Urinary bladder (tissue), 4 donors: Measurements from ENCODE around the gene IMPDH1. TPM values are rescaled to one million over a fixed set of nuclear protein-coding genes. Genes with fewer than 3 reads are reported as not detected.

Source experiments
- DNase-seq: peaks from one replicate; pipeline ENCODE4 v3.0.0-alpha.2; 2015; ENCODE audit errors: extremely low spot score
- H3K27ac ChIP-seq: one replicate; pipeline ENCODE4 v1.5.1; 2013; ENCODE audit warnings: low read depth, mild to moderate bottlenecking, moderate library complexity
- H3K36me3 ChIP-seq: one replicate; pipeline ENCODE4 v1.6.1; 2013; ENCODE audit warnings: mild to moderate bottlenecking, moderate library complexity; ENCODE audit not compliant: insufficient read depth
- H3K4me1 ChIP-seq: one replicate; pipeline ENCODE4 v1.6.1; 2013; ENCODE audit warnings: mild to moderate bottlenecking, moderate library complexity; ENCODE audit not compliant: insufficient read depth
- H3K4me3 ChIP-seq: one replicate; pipeline ENCODE4 v1.5.1; 2013; ENCODE audit warnings: low read depth, low read length
- WGBS: extraction: QIAGEN DNeasy Blood & Tissue Kit; methylation state at CpG from one replicate; pipeline ENCODE4 v1.1.7; 2013; 5-methylcytosine and 5-hydroxymethylcytosine counted together
- polyA plus RNA-seq: library from polyadenylated mRNA; stranded (reverse); fragments of 200-250 nt; gene quantifications from one replicate; pipeline ENCODE4 v1.2.3, GENCODE V29; 2013
- total RNA-seq: library from RNA; depleted of rRNA; stranded (reverse); fragments of >200 nt; gene quantifications from one replicate; pipeline ENCODE4 v1.2.3, GENCODE V29; 2014
- donor health status: healthy with polysubstance abuse.
- donor health status: healthy.

Gene IMPDH1
- total and polyA plus RNA-seq, 2 donors = 24.7 to 58.6 TPM

DNA sequence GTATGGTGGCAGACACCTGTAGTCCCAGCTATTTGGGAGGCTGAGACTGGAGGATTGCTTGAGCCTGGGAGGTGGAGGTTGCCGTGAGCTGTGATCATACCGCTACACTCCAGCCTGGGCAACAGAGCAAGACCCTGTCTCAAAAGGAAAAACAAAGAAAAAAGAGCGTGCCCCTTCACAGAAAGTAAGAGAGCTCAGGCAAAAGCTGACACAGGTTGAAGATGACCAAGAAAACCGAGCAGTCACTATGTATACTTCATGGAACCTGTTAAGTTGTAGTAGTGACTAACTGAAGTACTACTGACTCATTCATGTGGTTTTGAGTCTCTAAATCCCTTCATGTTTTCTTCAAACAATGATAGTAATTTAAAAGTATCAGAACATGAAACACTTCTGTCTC is 47.1 kb downstream of the IMPDH1 start:
- H3K27ac ChIP-seq = no peak overlapping the region
- H3K4me3 ChIP-seq = no peak overlapping the region
- WGBS = 76% methylated on average over 4 of the region's 4 CpGs
- H3K4me1 ChIP-seq = peaks cover 2% of the 10 kb centered on the region
- no peak for DNase-seq
- H3K36me3 ChIP-seq = no peaks in the 10 kb centered on the region

DNA sequence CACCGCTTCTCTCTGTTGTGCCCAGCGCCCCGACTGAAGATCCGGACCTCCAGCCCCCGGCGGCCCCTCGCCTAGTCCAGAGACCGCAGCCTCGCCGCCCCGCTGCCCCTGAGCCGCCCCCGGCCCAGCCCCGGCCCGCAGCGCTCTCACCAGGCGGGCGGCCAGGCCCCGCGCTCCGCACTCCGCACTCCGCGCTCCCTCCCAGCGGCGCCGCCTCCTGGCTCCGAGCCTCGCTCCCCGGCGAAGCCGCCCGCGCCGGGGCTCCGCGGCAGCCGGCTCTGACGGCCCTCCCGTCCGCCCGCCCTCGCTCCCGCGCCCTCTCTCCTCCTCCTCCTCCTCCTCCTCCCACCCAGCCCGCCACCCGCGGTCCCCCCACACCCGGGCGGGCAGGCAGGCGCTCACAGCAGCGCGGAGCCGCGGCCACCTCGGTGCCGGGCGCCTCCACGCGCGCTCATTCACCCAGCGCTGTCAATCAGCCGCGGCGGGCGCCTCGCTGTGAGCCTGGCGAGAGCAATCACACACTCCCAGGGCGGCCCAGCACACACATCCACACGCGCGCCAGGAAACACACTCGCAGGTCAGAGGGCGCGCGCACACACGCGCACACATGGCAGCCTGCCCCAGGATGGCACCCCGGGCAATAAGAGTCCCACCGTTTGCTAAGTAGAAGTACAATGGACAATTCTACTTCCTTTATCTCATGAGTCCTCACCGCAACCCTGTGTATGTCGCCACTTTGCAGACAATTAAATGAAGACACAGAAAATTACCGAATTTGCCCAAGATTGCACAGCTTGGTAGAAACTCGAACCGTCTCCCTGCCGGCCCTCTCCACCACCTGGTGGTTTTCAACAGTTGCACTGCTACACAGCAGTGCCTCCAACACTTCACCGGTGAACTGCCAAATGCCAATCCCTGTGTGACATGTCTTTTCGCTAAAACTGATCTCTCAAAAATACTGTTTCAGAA is 48.1 kb downstream of the IMPDH1 start, which contains the start of gene PRRT4:
Gene PRRT4 (minus strand): TSS at position 280 of the 969 bp plus-strand sequence.
- Histone ChIP-seq H3K27ac (no peak within 1 kb of the TSS), H3K4me3 (peak within 1 kb of the TSS; percentile 56), H3K4me1 (peaks cover 2% of the 10 kb centered on the region), H3K36me3 (no peaks in the 10 kb centered on the region)
- WGBS = 1% methylated on average over 88 of the region's 88 CpGs
- no peak for DNase-seq

DNA sequence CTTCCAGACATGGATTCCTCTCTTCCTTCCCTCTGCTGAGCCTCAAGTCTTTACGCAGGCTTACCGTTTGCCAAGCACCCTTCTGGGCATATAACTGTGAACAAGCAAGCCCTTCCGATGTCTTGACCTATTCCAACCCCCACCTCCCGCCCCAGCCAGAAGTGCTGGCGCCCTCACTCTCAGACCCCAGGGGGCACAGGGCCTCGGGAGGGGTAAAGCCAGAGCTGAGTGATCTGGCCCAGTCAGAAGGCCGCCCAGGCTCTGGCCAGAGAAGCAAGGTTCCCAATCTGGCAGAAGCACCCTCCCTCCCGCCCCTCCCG is 49.5 kb downstream of the IMPDH1 start:
- H3K4me3 ChIP-seq = no peak overlapping the region
- no peak for DNase-seq
- H3K4me1 ChIP-seq = peaks cover 2% of the 10 kb centered on the region
- no peaks in the 10 kb centered on the region for H3K36me3 ChIP-seq
- WGBS = 40% methylated on average over 9 of the region's 9 CpGs
- H3K27ac ChIP-seq = no peak overlapping the region

DNA sequence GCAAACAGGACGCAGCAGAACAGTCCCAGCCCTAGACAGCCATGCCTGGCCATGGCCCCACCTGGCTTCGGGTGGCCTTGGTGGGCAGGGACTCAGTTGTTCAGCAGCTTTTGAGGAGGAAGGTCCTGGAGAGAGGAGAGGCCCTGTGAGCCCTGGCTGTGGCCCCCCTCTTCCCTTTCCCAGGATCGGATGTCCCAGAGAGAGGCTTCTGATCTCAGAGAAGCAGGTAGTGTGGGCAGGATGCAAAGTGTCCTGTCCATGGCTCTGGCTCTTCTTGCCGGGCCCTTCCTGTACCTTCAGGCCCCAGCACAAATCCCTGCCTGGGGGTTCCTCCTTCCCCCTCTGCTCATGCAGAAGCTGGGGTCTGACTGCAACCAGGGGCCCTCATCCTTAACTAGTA is 49.8 kb downstream of the IMPDH1 start:
- Histone ChIP-seq H3K4me3 (no peak overlapping the region), H3K4me1 (peaks cover 2% of the 10 kb centered on the region), H3K36me3 (no peaks in the 10 kb centered on the region), H3K27ac (no peak overlapping the region)
- WGBS = 83% methylated on average over 4 of the region's 4 CpGs
- DNase-seq = no peak

DNA sequence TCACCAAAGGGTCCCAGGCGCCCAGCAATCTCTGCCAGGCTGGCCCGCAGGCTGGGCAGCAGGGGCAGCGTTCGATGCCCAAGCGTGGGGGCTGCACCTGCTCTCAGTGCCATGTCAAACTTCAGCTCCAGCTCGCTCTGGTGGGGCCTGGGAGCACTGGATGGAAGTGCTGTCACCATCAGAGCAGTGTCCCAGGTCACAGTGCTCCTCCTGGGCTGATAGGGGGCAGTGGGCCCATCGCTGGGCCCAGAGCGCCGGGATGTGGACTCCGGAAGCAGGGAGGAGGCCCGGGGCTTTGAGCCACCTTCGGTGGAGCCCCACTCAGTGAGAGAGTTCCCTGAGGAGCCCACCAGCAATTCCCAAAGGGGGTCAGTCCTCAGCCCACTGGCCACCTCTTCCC is 50.4 kb downstream of the IMPDH1 start:
- DNase-seq = no peak
- H3K4me3 ChIP-seq = no peak overlapping the region
- WGBS = 97% methylated on average over 12 of the region's 12 CpGs
- H3K36me3 ChIP-seq = no peaks in the 10 kb centered on the region
- peaks cover 2% of the 10 kb centered on the region for H3K4me1 ChIP-seq
- no peak overlapping the region for H3K27ac ChIP-seq

DNA sequence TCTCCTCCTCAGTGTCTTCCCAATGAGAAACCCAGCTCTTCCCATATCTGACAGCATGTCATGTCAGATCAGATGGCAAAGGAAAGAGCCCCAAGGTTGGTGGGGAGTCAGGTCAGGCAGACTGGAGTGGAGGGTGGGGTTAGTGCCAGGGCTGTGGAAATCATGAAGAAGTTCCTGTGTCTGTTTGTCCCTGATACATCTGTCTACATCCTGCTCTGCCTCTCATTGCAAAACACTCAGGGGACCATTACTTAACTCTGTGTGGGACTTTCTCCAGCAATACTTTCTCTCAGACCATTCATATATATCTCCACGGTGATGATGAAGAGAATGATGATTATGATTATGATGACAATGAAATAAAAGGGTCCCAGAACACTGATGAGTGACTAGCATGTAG is 51.5 kb downstream of the IMPDH1 start:
- Histone ChIP-seq H3K4me1 (peaks cover 2% of the 10 kb centered on the region), H3K36me3 (no peaks in the 10 kb centered on the region), H3K27ac (no peak overlapping the region), H3K4me3 (no peak overlapping the region)
- no peak for DNase-seq
- 88% methylated on average over 1 of the region's 1 CpG for WGBS

DNA sequence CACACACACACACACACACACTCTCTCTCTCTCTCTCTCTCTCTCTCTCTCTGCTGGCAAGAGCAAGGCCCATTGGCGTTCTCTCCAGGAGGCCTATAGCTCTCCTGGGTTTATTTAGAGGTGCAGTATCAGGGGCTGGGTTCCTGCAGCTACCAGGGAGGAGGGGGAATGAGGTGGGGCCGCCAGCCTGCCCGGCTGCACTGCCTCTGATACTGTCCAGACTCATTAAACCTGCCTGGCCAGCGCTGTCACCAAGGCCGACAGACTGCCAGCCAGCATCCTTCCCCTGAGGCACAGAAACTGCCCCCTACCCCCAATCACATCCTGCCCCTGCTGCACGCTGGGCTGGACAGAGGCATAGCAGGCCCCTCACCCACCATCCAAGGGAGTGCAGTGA is 52.6 kb downstream of the IMPDH1 start:
- DNase-seq = no peak
- 62% methylated on average over 6 of the region's 6 CpGs for WGBS

DNA sequence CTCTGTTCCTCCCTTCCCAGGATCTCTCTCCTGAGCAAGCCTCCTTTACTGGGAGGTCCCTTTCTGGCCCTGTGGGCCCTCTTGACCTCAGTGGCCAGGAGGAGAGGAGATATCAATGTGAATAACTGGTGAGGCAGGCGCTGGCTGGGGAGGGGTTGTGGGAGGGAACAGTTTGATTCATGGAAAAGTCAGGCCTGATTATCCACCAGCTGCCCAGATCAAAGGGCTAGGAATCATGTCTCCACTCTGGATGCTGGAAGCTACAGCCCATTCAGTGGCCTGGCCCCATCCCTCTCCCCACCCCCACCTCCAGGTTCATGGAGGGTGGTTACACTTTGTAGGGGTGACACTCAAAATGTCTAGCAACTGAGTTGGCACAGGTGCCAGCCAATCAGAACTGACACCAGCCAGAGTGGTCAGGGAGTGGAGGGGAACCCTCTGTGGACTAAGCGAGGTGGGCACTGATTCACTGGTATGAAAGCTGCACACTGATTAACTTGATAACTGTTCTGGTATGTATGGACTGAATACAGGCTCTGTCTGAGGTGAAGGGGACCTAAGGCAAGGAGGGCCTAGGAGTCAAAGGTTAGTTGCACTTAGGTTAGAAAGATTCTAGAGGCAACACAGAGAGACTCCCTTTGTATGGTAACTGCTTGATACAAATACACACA is 53.1 kb downstream of the IMPDH1 start:
- H3K27ac ChIP-seq = no peak overlapping the region
- 87% methylated on average over 2 of the region's 2 CpGs for WGBS
- no peak overlapping the region for H3K4me3 ChIP-seq
- DNase-seq = no peak
- peaks cover 7% of the 10 kb centered on the region for H3K4me1 ChIP-seq
- no peaks in the 10 kb centered on the region for H3K36me3 ChIP-seq

More for the DNA sequence above, 52.6 kb downstream of the IMPDH1 start:
- Histone ChIP-seq H3K4me1 (peaks cover 4% of the 10 kb centered on the region), H3K27ac (no peak overlapping the region), H3K36me3 (no peaks in the 10 kb centered on the region), H3K4me3 (no peak overlapping the region)

DNA sequence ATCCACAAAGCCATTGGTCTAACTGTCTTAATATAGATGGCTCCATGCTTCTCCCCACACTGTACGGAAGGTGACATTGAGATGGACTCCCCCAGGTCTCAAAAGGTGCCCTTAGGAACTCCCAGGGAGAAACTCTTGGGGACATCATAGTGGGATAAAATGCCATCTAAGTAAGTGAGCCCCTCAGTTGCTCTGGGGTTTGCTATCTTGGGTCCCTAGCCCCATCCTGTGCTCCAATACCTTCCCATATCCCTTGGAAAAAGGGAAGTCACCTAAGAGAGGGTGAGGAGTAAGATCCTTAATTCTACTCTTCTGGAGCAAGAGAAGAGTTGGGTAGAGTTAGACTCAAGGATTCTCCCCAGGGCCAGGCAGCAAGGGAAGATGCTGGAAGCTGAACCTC is 56.2 kb downstream of the IMPDH1 start:
- no peak overlapping the region for H3K4me3 ChIP-seq
- no peak for DNase-seq
- H3K27ac ChIP-seq = no peak overlapping the region
- H3K4me1 ChIP-seq = peaks cover 8% of the 10 kb centered on the region
- WGBS = 95% methylated on average over 1 of the region's 1 CpG
- no peaks in the 10 kb centered on the region for H3K36me3 ChIP-seq

DNA sequence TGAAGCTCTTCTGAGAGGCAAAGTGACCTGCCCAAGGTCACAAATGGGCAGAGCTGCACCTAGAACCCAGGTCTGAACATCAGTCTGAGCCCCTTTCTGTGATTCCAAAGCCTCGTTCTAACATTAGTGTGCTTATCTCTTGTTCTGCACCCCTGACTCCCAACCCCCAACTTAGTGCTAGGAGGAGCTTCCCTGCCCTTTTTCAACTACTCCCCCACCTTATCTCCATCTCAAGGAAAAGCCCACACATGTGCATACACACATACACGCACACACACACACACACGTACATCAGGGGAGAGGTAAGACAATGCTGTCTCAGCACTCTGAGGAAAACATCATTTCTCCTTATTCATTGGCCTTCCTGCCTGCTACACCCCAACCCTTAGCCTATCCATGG is 56.6 kb downstream of the IMPDH1 start:
- no peaks in the 10 kb centered on the region for H3K36me3 ChIP-seq
- no peak overlapping the region for H3K27ac ChIP-seq
- 76% methylated on average over 3 of the region's 3 CpGs for WGBS
- no peak for DNase-seq
- H3K4me1 ChIP-seq = peaks cover 8% of the 10 kb centered on the region
- no peak overlapping the region for H3K4me3 ChIP-seq

DNA sequence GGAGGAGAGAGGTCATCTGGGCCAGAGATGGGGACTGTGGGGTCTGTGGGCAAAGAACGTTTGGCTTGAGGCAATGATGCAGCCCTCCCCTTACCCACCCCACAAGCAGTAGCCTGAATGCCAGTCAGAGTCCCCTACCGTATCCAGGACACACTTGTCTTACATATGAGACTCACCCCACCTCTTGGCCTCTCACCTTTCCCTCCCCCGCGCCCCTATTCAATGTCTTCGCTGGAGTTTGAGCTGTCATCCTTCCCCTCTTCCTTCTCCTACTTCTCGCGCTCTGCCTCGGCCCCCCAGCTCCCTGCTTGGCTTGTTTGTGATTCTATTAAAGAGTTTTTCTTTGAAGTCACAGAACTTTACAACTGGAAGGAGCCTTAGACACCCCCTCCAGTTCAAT is 57.1 kb downstream of the IMPDH1 start:
- no peaks in the 10 kb centered on the region for H3K36me3 ChIP-seq
- peaks cover 8% of the 10 kb centered on the region for H3K4me1 ChIP-seq
- no peak overlapping the region for H3K27ac ChIP-seq
- 67% methylated on average over 8 of the region's 8 CpGs for WGBS
- no peak overlapping the region for H3K4me3 ChIP-seq
- DNase-seq = no peak

DNA sequence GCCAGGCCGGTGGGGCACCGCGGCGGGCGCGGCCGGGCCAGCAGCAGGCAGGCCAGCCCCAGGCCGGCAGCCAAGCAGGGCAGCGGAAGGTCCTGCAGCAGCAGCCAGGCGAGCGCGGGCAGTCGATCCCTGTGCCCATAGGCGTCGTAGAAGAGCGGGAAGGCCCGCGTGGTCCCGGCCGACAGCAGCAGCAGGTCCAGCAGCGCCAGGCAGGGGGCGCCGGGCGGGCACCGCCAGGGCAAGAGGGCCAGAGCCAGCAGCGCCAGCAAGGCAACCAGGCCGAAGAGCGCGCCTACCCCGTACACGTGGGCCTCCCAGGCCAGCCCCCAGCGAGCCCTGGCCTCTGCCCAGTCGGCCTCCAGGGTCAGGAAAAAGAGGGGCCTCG is 57.6 kb downstream of the IMPDH1 start:
- Histone ChIP-seq H3K4me3 (peak overlapping the region; percentile 28), H3K4me1 (peaks cover 8% of the 10 kb centered on the region), H3K36me3 (no peaks in the 10 kb centered on the region), H3K27ac (no peak overlapping the region)
- whole genome bisulfite sequencing = 7% methylated on average over 34 of the region's 34 CpGs
- DNase-seq = no peak

DNA sequence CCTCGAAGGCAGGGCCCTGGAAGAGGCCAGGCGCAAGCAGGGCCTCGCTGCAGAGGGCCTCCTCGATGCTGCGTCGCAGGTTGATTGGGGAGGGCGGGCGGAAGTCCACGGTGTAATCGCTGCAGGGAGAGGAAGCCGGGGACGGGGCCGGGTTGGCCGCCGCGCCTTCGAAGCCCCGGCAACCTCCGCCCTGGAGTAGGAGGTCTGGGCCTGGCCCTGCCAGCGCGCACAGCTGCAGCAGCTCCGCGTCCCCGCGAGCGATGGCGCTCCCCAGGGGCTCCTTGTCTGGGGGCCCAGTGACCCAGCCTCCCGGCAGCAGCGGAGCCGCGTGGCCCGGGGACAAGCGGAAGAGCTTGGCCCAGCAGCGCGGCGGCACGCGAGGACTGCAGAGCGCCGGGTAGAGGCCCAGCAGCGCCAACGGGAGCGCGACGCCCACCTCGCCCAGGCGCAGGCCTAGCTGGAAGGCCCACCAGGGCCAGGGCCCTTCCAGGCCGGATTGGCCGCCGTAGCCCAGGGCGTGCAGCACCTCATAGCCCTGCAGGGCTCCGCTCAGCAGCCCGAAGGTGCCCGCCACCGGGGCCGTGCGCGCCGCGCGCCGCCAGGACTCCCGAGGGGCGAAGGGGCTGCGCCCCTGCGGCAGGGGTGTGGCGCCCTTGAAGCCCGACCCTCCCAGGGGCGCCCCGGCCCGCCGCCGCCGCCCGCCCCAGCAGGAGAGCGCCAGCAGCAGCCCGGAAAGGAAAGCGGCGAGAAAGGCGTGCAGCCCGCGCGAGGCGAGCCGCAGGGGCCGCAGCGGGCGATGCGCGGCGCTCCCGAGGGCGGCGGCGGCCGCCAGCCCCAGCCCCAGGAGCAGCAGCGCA is 58.3 kb downstream of the IMPDH1 start:
- DNase-seq = no peak
- Histone ChIP-seq H3K36me3 (no peaks in the 10 kb centered on the region), H3K27ac (no peak overlapping the region), H3K4me3 (peak overlapping the region; percentile 28), H3K4me1 (peaks cover 8% of the 10 kb centered on the region)
- WGBS = 8% methylated on average over 97 of the region's 97 CpGs
